HL-60 (cell line): ENCODE measurements around the gene NELFE.

Experiments used
- DNase-seq, 2 experiments: peaks; one replicate each; pipeline ENCODE4 v3.0.0-alpha.2; 2010 to 2020; ENCODE audit warnings: low read depth in 1 of 2, low spot score in 1 of 2
- H3K27ac ChIP-seq: fragments of 250-450 bp; sonication (Bioruptor Pico); replicated peaks from 2 replicates; pipeline ENCODE4 v1.5.1; 2020; ENCODE audit warnings: mild to moderate bottlenecking, moderate library complexity
- H3K27me3 ChIP-seq: fragments of 250-450 bp; sonication (Bioruptor Pico); 2 replicates; pipeline ENCODE4 v1.5.1; 2021; ENCODE audit warnings: mild to moderate bottlenecking, moderate library complexity; ENCODE audit not compliant: insufficient read depth, poor library complexity, severe bottlenecking
- H3K4me3 ChIP-seq: replicated peaks from 2 replicates; pipeline ENCODE4 v1.5.1; 2011; ENCODE audit warnings: mild to moderate bottlenecking, control low read depth, low read length; ENCODE audit not compliant: insufficient read depth
- CTCF ChIP-seq: IDR thresholded peaks from one replicate; pipeline ENCODE4 v1.5.1; 2011; ENCODE audit warnings: low read length, control low read depth, inconsistent platforms; ENCODE audit not compliant: insufficient read depth
- GABPA ChIP-seq: IDR thresholded peaks from 2 replicates; pipeline ENCODE4 v1.6.1; 2012; ENCODE audit warnings: low read depth
- POLR2AphosphoS5 ChIP-seq: IDR thresholded peaks from 2 replicates; pipeline ENCODE4 v1.6.1; 2012; ENCODE audit warnings: low read depth
- REST ChIP-seq: IDR thresholded peaks from 2 replicates; pipeline ENCODE4 v1.6.1; 2012; ENCODE audit warnings: low read depth; ENCODE audit not compliant: insufficient replicate concordance
- SPI1 ChIP-seq: IDR thresholded peaks from 2 replicates; pipeline ENCODE4 v1.6.1; 2012; ENCODE audit warnings: low read depth, mild to moderate bottlenecking, borderline replicate concordance

NELFE gene

DNA sequence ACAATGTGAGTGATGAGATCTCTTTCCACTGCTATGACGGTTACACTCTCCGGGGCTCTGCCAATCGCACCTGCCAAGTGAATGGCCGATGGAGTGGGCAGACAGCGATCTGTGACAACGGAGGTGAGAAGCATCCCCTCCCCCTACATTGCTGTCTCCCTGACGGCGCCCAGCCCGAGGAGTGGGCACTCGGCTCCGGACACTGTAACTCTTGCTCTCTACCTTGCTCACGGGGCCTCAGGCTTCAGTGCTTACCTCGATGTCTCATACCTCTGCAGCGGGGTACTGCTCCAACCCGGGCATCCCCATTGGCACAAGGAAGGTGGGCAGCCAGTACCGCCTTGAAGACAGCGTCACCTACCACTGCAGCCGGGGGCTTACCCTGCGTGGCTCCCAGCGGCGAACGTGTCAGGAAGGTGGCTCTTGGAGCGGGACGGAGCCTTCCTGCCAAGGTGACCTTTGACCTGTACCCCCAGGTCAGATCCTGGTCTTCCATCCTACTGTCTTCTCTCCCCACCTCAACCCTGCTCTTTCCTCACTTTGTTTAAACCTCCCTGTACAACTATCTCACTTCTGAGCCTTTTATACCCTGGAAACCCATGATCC is 11.6 kb downstream of the NELFE start:
- TF ChIP-seq POLR2AphosphoS5 (no peak), SPI1 (no peak), GABPA (no peak), REST (no peak), CTCF (no peak)
- Histone ChIP-seq H3K4me3 (no peak overlapping the region), H3K27ac (no peak overlapping the region), H3K27me3 (peaks cover 4% of the 10 kb centered on the region)
- DNase-seq: no peak

GRCh38 chr6:31946370-31946885 is 12.3 kb downstream of the NELFE start:
- no peak for TF ChIP-seq REST
- no peak for TF ChIP-seq SPI1
- no peak for TF ChIP-seq GABPA
- TF ChIP-seq POLR2AphosphoS5: no peak
- no peak for TF ChIP-seq CTCF
- H3K4me3 ChIP-seq: no peak overlapping the region
- H3K27me3 ChIP-seq: peaks cover 4% of the 10 kb centered on the region
- H3K27ac ChIP-seq: no peak overlapping the region
- no peak for DNase-seq

- TF ChIP-seq POLR2AphosphoS5 (no peak), REST (no peak), GABPA (no peak), SPI1 (no peak), CTCF (no peak)
- Histone ChIP-seq H3K4me3 (no peak within 1 kb of the TSS), H3K27me3 (peaks cover 4% of the 10 kb centered on the region), H3K27ac (no peak within 1 kb of the TSS)
- no peak for DNase-seq
Observed at GRCh38 chr6:31945507-31946369, 13.0 kb downstream of the NELFE start, which contains the start of gene CFB. Gene CFB (plus strand): TSS chr6:31946095. CDS start chr6:31946222, 127 bp downstream.
